OCI-LY7 (cell line): ENCODE measurements around the gene IQCK. TPM values are rescaled to one million over a fixed set of nuclear protein-coding genes. Genes with fewer than 3 reads are reported as not detected.

ENCODE experiments used
- BruUV-seq: library from RNA; stranded (reverse); fragments of 400-500 nt; replicated peaks from 2 replicates; lab custom pipeline; 2021; lab: Mats Ljungman, UMichigan
- CTCF ChIA-PET: fragments of 300-600 bp; sonication (Branson Sonifier 250); formaldehyde crosslinking; loops from one replicate; lab custom pipeline; 2022; ENCODE audit warnings: antibody characterized with exemption; ENCODE audit not compliant: unreplicated experiment; lab: Charles Lee
- POLR2A ChIA-PET: fragments of 300-600 bp; sonication (Branson Sonifier 250); formaldehyde crosslinking; loops from one replicate; lab custom pipeline; 2022; ENCODE audit warnings: antibody characterized with exemption; lab: Charles Lee
- DNase-seq: peaks from one replicate; pipeline ENCODE4 v3.0.0-alpha.2; 2015; ENCODE audit warnings: low spot score
- H2AFZ ChIP-seq: fragments of 200-600 bp; sonication (generic), shearing (Covaris generic); 2 replicates; pipeline ENCODE4 v1.6.1; 2014; ENCODE audit warnings: mild to moderate bottlenecking, antibody characterized with exemption, low read length, moderate library complexity
- H3K27ac ChIP-seq: fragments of 200-600 bp; sonication (generic); 2 replicates; pipeline ENCODE4 v1.5.1; 2014; ENCODE audit warnings: mixed run types, low read depth, mild to moderate bottlenecking, moderate library complexity, low read length, inconsistent platforms; ENCODE audit not compliant: poor library complexity, severe bottlenecking
- H3K36me3 ChIP-seq: fragments of 200-600 bp; sonication (generic); 2 replicates; pipeline ENCODE4 v1.6.1; 2014; ENCODE audit warnings: mild to moderate bottlenecking, antibody characterized with exemption, low read length, moderate library complexity, mixed read lengths; ENCODE audit not compliant: insufficient read depth
- H3K4me1 ChIP-seq: fragments of 200-600 bp; sonication (generic); 2 replicates; pipeline ENCODE4 v1.5.1; 2014; ENCODE audit warnings: mild to moderate bottlenecking, low read length; ENCODE audit not compliant: insufficient read depth, poor library complexity, severe bottlenecking
- H3K4me2 ChIP-seq: fragments of 200-600 bp; sonication (generic); 2 replicates; pipeline ENCODE4 v1.6.1; 2014; ENCODE audit warnings: mild to moderate bottlenecking, low read length
- H3K4me3 ChIP-seq: fragments of 200-600 bp; sonication (generic); 2 replicates; pipeline ENCODE4 v1.5.1; 2014; ENCODE audit warnings: mild to moderate bottlenecking, low read depth, low read length; ENCODE audit not compliant: poor library complexity, severe bottlenecking
- H3K79me2 ChIP-seq: fragments of 200-600 bp; sonication (generic); 2 replicates; pipeline ENCODE4 v1.6.1; 2016; ENCODE audit warnings: low read depth, mild to moderate bottlenecking, low read length, moderate library complexity, mixed read lengths; ENCODE audit not compliant: insufficient read depth
- H3K9me2 ChIP-seq: fragments of 200-600 bp; sonication (generic); 2 replicates; pipeline ENCODE4 v1.6.1; 2016; ENCODE audit warnings: mild to moderate bottlenecking, low read length, mixed read lengths; ENCODE audit not compliant: insufficient read depth
- H3K9me3 ChIP-seq: fragments of 200-600 bp; sonication (generic); 2 replicates; pipeline ENCODE4 v1.6.1; 2014; ENCODE audit warnings: mild to moderate bottlenecking, mixed run types, low read length, mixed read lengths
- H4K20me1 ChIP-seq: fragments of 200-600 bp; sonication (generic); 2 replicates; pipeline ENCODE4 v1.6.1; 2014; ENCODE audit warnings: mild to moderate bottlenecking, antibody characterized with exemption, low read length, moderate library complexity, mixed read lengths; ENCODE audit not compliant: insufficient read depth
- EZH2phosphoT487 ChIP-seq: fragments of 200-600 bp; sonication (generic); IDR thresholded peaks from 2 replicates; pipeline ENCODE4 v1.6.1; 2018; ENCODE audit warnings: low read depth, borderline replicate concordance, mild to moderate bottlenecking, mixed run types, antibody characterized with exemption, low read length, moderate library complexity, mixed read lengths
- intact Hi-C: fragments of 100-400 bp; cut with micrococcal nuclease; formaldehyde crosslinking; loops from one replicate; pipeline ENCODE4 v1.10.0; 2022; ENCODE audit not compliant: unreplicated experiment
- total RNA-seq, 2 experiments: library from RNA; depleted of rRNA in 1 of 2; stranded (reverse); fragments of >200 nt in 1 of 2; shearing (Covaris generic) in 1 of 2; gene quantifications; 2 replicates each; pipeline ENCODE4 v1.2.3, GENCODE V29; 2014 to 2022
- TF ChIP-seq, protein P1 (sequence below): fragments of 200-600 bp; sonication (generic); conservative IDR thresholded peaks from 2 replicates; pipeline ENCODE4 v1.5.1; 2014; ENCODE audit warnings: mild to moderate bottlenecking, antibody characterized with exemption, low read length, moderate library complexity, mixed read lengths

IQCK gene
- total RNA-seq, 2 experiments from 2014 or later: 2.2 to 4.3 TPM

DNA sequence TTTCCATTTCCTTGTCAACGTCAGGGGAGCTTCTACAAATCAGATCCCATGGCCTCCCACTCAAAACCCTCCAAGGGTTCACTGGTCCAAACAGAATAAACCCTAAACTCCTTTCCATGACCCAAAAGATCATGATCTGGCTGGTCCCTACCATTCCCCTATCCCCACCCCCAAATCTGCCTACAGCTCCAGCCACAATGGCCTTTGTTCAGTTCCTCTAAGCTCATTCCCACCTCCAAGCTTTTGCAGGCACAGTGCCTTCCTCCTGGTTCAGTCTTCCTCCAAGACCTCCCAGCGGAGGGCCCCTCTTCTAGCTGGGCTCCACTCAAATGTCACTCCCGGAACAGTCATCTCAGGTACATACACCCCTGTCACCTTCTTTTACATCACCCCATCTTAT, 164.6 kb downstream of the IQCK start:
- TF ChIP-seq, protein P1, sequence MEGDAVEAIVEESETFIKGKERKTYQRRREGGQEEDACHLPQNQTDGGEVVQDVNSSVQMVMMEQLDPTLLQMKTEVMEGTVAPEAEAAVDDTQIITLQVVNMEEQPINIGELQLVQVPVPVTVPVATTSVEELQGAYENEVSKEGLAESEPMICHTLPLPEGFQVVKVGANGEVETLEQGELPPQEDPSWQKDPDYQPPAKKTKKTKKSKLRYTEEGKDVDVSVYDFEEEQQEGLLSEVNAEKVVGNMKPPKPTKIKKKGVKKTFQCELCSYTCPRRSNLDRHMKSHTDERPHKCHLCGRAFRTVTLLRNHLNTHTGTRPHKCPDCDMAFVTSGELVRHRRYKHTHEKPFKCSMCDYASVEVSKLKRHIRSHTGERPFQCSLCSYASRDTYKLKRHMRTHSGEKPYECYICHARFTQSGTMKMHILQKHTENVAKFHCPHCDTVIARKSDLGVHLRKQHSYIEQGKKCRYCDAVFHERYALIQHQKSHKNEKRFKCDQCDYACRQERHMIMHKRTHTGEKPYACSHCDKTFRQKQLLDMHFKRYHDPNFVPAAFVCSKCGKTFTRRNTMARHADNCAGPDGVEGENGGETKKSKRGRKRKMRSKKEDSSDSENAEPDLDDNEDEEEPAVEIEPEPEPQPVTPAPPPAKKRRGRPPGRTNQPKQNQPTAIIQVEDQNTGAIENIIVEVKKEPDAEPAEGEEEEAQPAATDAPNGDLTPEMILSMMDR: no peak
- TF ChIP-seq EZH2phosphoT487: no peak
- no peak overlapping the region for H3K4me2 ChIP-seq

DNA sequence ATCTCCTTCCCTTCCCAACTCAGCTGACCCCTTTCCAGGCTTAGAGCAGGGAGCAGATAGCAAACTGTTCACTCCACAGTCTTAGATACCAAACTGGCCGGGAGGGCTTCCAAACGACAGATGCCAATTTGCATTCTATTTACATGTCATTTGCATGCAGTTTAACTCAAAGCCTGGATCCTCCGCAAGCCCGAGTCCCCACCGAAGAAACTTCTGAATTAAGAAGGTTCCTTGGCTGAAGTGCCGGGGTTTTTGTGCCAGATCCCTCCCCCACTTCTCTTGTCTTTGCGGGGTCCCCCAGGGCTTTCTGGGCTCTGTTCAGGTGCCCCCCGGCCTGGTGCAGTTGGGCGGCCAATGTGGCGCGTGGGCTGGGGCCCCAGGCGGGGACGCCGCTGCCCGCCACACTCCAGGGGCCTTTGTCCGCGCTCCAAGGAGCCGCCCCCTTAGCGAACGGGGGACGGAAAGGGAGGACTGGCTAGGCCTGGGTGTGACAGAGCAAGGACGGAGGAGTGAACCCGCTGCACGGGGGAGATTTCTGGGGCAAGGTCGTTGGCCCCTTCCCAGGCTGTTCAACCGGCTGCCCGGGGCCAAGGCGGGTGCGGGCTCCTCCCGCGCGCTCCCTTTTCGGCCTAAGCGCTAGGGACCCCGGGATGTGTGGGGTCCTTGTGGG, 165.4 kb downstream of the IQCK start:
- Histone ChIP-seq H2AFZ (no peak overlapping the region), H3K9me3 (no peaks in the 10 kb centered on the region), H3K4me1 (no peaks in the 10 kb centered on the region), H3K4me2 (no peak overlapping the region), H4K20me1 (no peaks in the 10 kb centered on the region), H3K36me3 (no peaks in the 10 kb centered on the region), H3K27ac (no peak overlapping the region), H3K79me2 (no peaks in the 10 kb centered on the region), H3K9me2 (no peaks in the 10 kb centered on the region), H3K4me3 (no peak overlapping the region)
- POLR2A ChIA-PET: no interaction called here
- TF ChIP-seq EZH2phosphoT487: no peak
- TF ChIP-seq, protein P1: no peak
- no TSS peak for BruUV-seq
- CTCF ChIA-PET: no interaction called here
- no peak for DNase-seq
- intact Hi-C loops: no loop called here

More for the DNA sequence above, 164.6 kb downstream of the IQCK start:
- intact Hi-C loops: no loop called here
- H3K9me2 ChIP-seq: no peaks in the 10 kb centered on the region
- POLR2A ChIA-PET: no interaction called here
- no TSS peak for BruUV-seq
- H3K36me3 ChIP-seq: no peaks in the 10 kb centered on the region
- CTCF ChIA-PET: no interaction called here
- no peak overlapping the region for H3K27ac ChIP-seq
- no peaks in the 10 kb centered on the region for H3K9me3 ChIP-seq
- no peak overlapping the region for H3K4me3 ChIP-seq
- no peak for DNase-seq
- H3K79me2 ChIP-seq: no peaks in the 10 kb centered on the region
- no peaks in the 10 kb centered on the region for H3K4me1 ChIP-seq
- no peak overlapping the region for H2AFZ ChIP-seq
- no peaks in the 10 kb centered on the region for H4K20me1 ChIP-seq

DNA sequence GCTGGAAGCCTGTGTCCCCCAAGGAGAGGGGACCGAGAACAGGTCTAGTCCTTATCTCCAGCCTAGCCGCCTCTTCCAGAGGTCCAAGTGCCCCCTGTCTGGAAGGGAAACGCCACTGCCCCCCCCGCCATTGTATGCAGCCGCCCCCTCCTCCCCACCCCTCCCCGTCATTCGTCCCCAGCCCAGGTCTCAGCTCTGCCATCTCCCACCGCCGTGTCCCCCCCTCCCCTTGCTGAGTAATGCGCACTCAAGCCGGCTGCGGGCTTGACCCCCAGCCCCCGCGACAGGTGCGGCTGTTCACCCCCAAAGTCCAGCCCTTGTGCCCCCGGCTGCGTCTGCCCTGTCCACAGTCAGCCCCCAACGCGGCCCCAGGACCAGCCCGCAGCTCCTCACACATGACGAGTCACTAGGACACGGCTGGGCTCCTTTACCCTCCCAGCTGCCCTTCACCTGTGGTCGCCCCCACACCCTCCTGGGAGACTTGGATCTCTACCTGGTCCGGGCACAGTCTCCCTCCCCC, 166.0 kb downstream of the IQCK start:
- H3K79me2 ChIP-seq: no peaks in the 10 kb centered on the region
- H3K27ac ChIP-seq: no peak overlapping the region
- H3K9me3 ChIP-seq: no peaks in the 10 kb centered on the region
- CTCF ChIA-PET: interaction anchor here (0.6 kb wide), 1 partner anchor 25 kb away, joined by 3 read pairs; no protein-coding TSS in a partner anchor
- no peak for DNase-seq
- TF ChIP-seq EZH2phosphoT487: no peak
- TF ChIP-seq, protein P1: no peak
- H3K9me2 ChIP-seq: no peaks in the 10 kb centered on the region
- H3K4me2 ChIP-seq: peak overlapping the region; percentile 73; the same call in 1 of the 2 replicates
- H3K4me1 ChIP-seq: no peaks in the 10 kb centered on the region
- peak overlapping the region; percentile 60 for H3K4me3 ChIP-seq
- no TSS peak for BruUV-seq
- H4K20me1 ChIP-seq: no peaks in the 10 kb centered on the region
- H3K36me3 ChIP-seq: no peaks in the 10 kb centered on the region
- no peak overlapping the region for H2AFZ ChIP-seq
- intact Hi-C loops: no loop called here
- POLR2A ChIA-PET: no interaction called here
